K562 treated with DMSO at 1 percent for 12 hours (cell line): ENCODE measurements around the gene MIEF2. TPM values are rescaled to one million over a fixed set of nuclear protein-coding genes. Genes with fewer than 3 reads are reported as not detected.

ENCODE experiments used
- total RNA-seq: library from RNA; unstranded; fragments of 300-600 nt; gene quantifications from 2 replicates; pipeline ENCODE4 v1.2.3, GENCODE V29; 2022; ENCODE audit not compliant: insufficient read depth

Gene MIEF2
- 9.7 and 10.3 TPM in 2 replicates for total RNA-seq

GRCh38 chr17:18260332-18261145, at the start of gene MIEF2:
Gene MIEF2 (plus strand): TSS chr17:18260662. CDS start chr17:18262721, 2,059 bp downstream.

GRCh38 chr17:18225121-18225641, 35.3 kb upstream of the MIEF2 start, which contains the start of gene LLGL1:
Gene LLGL1 (plus strand): TSS chr17:18225635. CDS start chr17:18225683, 48 bp downstream.

DNA sequence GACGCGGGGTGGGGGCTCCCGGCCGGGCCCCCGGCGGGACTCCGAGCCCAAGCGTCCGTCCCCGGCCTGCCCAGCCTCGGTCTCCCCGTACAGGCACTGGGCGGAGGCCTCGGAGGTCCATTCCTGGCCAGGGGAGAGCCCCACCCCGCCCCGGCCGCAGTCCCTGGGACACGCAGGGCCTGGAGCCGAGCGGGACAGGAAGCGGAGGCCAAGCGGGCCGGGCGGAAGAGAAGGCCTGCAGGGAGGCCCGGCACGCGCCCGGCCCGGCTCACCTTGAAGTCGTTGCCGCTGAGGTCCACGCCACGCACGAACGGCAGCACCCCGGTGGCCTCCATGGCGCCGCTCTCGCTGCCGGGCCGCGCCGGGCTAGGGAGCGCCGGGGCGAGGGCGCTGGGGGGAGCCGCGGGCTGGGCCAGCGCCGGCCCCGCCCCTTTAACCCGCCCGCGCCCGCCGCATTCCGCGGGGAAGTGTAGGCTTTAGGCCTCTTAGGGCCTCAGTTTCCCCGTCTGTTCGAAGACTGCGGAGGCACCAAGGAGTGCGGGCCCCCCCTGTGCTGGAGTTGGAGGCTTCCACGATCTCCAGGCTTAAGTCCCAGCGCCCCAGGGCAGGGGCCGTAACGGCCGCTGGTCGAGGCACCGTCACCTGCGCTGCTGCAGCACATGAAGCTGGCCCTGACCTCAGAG, 2.0 kb upstream of the MIEF2 start, which contains the start of gene FLII:
Gene FLII (minus strand): TSS at position 383 of the 683 bp plus-strand sequence. CDS start 48 bp downstream, at position 335.

GRCh38 chr17:18314731-18315561, 54.5 kb downstream of the MIEF2 start, which contains the start of the genes SMCR8 and TOP3A:
Gene SMCR8 (plus strand): TSS chr17:18315293. CDS start chr17:18315790, 497 bp downstream.
Gene TOP3A (minus strand): TSS chr17:18314994. CDS start chr17:18314778, 216 bp downstream.

Other genes with a start within 250 kb of the MIEF2 start
- gene ATPAF2, start 221.5 kb upstream of the MIEF2 start, total RNA-seq = 20.3 and 21.3 TPM in 2 replicates
- gene GID4, start 221.3 kb upstream of the MIEF2 start, total RNA-seq = 3.9 and 6.4 TPM in 2 replicates
- 23.6 and 28.6 TPM in 2 replicates for gene DRG2, start 172.7 kb upstream of the MIEF2 start, total RNA-seq
- gene MYO15A, start 151.9 kb upstream of the MIEF2 start, total RNA-seq = not detected in 2 replicates
- 34.7 and 60.3 TPM in 2 replicates for gene ALKBH5, start 76.8 kb upstream of the MIEF2 start, total RNA-seq
- 13.5 and 22.7 TPM in 2 replicates for gene LLGL1, start 35.0 kb upstream of the MIEF2 start, total RNA-seq
- gene FLII, start 1.9 kb upstream of the MIEF2 start, total RNA-seq = 117 and 120 TPM in 2 replicates
- gene TOP3A, start 54.3 kb downstream of the MIEF2 start, total RNA-seq = 11.3 and 40.6 TPM in 2 replicates
- 3.0 and 14.5 TPM in 2 replicates for gene SMCR8, start 54.6 kb downstream of the MIEF2 start, total RNA-seq
- gene SHMT1, start 102.9 kb downstream of the MIEF2 start, total RNA-seq = 34.7 and 47.5 TPM in 2 replicates
- not detected in 2 replicates for gene EVPLL, start 117.1 kb downstream of the MIEF2 start, total RNA-seq
- not detected in 2 replicates for gene LGALS9C, start 216.1 kb downstream of the MIEF2 start, total RNA-seq